IPS DF 6.9 (cell line): ENCODE data around the gene EYA2.
"Not testable (repeated sequence)": the region's sequence is repeated elsewhere in the genome, so short reads cannot be mapped to it uniquely, and the experiment has no call there.

Experiments used
- DNase-seq: peaks from one replicate; pipeline ENCODE4 v3.0.0-alpha.2; 2013; ENCODE audit warnings: low read depth, low spot score
- H3K27ac ChIP-seq: one replicate; pipeline ENCODE4 v1.5.1; 2013; ENCODE audit warnings: low read length, control low read depth
- H3K27me3 ChIP-seq: 2 replicates; pipeline ENCODE4 v1.6.1; 2013; ENCODE audit warnings: mild to moderate bottlenecking, low read length; ENCODE audit not compliant: control insufficient read depth, insufficient read depth
- H3K36me3 ChIP-seq: 2 replicates; pipeline ENCODE4 v1.6.1; 2013; ENCODE audit warnings: low read length; ENCODE audit not compliant: control insufficient read depth, insufficient read depth
- H3K4me1 ChIP-seq: 2 replicates; pipeline ENCODE4 v1.6.1; 2013; ENCODE audit warnings: low read length; ENCODE audit not compliant: control insufficient read depth, insufficient read depth
- H3K4me3 ChIP-seq: 2 replicates; pipeline ENCODE4 v1.5.1; 2013; ENCODE audit warnings: mild to moderate bottlenecking, low read length
- H3K9me3 ChIP-seq: 2 replicates; pipeline ENCODE4 v1.6.1; 2013; ENCODE audit warnings: low read length, inconsistent platforms; ENCODE audit not compliant: control insufficient read depth, insufficient read depth
- WGBS: extraction: QIAGEN DNeasy Blood & Tissue Kit; methylation state at CpG from one replicate; pipeline ENCODE4 v1.1.7; 2013; ENCODE audit warnings: mixed read lengths, missing lambda C conversion rate; ENCODE audit not compliant: insufficient read length, insufficient coverage; 5-methylcytosine and 5-hydroxymethylcytosine counted together

The EYA2 gene

DNA sequence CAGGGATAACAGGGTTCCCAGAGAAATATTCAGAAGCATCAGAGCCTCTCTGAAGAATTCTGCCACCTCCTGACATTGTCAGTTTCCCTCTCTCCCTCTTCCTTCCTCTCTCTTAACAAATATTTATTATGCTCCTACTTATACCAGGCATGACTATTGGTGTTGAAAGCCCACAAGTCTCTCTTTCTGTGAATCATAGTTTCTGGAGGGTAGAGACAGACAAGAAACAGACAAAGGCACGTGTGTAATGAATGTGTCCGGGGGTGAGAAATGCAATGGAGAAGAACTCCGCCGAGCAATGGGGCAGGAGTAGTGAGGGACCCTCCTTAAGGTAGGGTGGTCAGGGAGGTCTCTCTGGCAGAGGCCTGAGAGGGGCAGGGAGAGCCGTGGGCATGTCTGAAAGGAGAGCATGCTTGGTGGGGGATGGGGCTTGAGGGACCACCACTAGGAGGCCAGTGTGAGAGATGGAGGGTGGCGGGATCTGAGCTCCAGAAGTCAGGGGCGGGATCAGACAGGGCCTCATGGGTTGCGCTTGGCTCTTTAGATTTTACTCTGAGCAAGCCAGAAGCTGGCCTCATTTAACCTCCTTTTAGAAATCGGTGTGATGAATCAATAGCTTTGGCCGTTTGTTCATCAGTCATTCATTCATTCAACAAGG lies 57.3 kb downstream of the EYA2 start:
- H3K36me3 ChIP-seq = no peaks in the 10 kb centered on the region
- H3K4me1 ChIP-seq = no peaks in the 10 kb centered on the region
- no peak overlapping the region for H3K27ac ChIP-seq
- no peak for DNase-seq
- no CpG with 5 or more reads among the region's 10 CpGs for WGBS
- H3K9me3 ChIP-seq = no peaks in the 10 kb centered on the region
- no peak overlapping the region for H3K4me3 ChIP-seq
- H3K27me3 ChIP-seq = no peaks in the 10 kb centered on the region

DNA sequence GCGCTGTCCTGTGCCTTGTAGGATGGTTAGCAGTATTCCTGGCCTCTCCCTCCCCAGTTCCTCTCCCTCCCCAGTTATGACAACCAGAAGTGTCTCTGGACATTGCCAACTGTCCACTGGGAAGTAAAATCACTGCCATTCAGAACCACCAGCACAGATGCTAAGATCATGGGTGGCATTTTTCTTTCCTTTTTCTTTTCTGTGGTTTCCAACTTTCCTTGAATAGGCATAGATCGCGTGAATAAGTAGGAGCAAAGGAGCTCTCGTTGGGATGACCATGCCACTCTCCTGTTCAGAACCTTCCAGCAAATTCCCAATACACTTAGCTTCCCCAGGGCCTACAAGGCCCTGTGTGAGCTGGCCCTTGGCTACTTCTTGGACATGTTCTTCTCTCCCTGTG lies 59.0 kb downstream of the EYA2 start:
- WGBS = no CpG with 5 or more reads among the region's 4 CpGs
- no peak overlapping the region for H3K27ac ChIP-seq
- no peaks in the 10 kb centered on the region for H3K36me3 ChIP-seq

DNA sequence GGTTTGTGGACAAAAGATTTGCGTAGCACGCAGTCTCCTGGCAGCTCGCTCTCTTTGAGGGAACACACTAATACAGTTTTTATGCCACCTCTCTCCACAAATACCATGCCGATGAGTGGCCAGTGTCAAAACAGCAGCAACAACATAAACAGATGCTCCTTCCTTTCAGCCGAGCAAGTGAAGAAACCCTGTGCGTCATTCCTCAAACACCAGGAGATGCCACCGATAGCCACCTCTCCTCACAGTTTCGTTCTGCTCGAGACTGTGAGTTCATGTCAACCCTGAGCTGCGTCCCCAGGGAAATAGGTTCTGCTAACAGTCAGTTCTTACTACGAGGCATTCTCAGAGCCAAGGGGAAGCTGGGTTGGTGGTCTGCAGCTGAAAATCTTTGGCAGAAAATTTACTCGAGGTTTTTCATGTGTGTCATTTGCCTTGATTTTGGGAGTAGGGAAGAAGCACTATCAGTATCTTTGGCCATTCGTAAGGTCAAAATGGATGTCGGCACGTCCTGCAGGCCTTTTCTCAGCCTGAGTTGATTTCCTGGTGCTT lies 59.9 kb downstream of the EYA2 start:
- H3K9me3 ChIP-seq = no peaks in the 10 kb centered on the region
- H3K27me3 ChIP-seq = no peaks in the 10 kb centered on the region
- no peak overlapping the region for H3K27ac ChIP-seq
- H3K36me3 ChIP-seq = no peaks in the 10 kb centered on the region
- no peak overlapping the region for H3K4me3 ChIP-seq
- no peak for DNase-seq
- H3K4me1 ChIP-seq = no peaks in the 10 kb centered on the region
- no CpG with 5 or more reads among the region's 15 CpGs for WGBS

More for the DNA sequence above, 59.0 kb downstream of the EYA2 start:
- DNase-seq = no peak
- no peaks in the 10 kb centered on the region for H3K4me1 ChIP-seq
- H3K9me3 ChIP-seq = no peaks in the 10 kb centered on the region
- no peak overlapping the region for H3K4me3 ChIP-seq
- H3K27me3 ChIP-seq = no peaks in the 10 kb centered on the region

DNA sequence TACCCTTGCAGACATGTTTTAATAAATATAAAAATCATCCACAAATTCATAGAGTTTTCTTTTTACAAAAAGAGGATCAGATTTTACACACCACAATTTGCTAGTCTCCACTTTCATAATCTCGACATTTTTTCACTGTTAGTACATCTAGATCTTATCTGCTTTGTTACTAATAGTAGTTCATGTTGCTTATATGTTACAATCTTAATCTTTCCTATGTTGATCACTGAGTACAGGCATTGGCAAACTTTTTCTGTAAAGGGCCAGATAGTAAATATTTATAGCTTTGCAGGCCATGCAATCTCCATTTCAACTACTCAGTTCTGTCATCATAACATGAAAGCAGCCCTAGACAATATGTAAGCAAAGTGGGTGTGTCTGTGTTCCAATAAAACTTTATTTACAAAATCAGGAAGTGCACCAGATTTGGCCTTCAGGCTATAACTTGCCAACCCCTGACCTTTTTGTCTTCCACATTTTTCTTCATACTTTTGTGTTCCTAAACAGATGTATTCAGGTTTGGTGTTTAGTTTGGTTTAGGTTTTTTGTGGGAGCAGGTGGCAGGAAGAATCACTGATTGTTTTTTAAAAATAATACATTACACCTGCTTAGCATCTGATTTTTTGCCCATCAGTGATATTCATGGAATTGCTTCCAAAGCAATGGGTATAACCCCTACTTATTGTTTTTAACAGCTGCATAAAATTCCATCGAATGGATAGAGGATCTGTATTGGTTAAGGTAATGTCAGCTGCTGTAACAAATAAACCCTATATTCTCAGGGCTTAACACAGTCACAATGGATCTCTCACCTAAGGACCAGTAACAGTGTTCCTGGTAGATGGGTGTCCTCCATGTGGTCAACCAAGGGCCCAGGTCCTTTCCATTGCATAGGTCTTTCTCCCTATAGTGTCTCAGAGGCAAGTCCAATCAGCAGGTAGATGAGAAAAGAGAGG lies 61.2 kb downstream of the EYA2 start:
- no peak for DNase-seq
- WGBS = no CpG with 5 or more reads among the region's 2 CpGs
- Histone ChIP-seq H3K4me1 (no peaks in the 10 kb centered on the region), H3K9me3 (no peaks in the 10 kb centered on the region), H3K27ac (no peak overlapping the region), H3K27me3 (no peaks in the 10 kb centered on the region), H3K4me3 (no peak overlapping the region), H3K36me3 (no peaks in the 10 kb centered on the region)

DNA sequence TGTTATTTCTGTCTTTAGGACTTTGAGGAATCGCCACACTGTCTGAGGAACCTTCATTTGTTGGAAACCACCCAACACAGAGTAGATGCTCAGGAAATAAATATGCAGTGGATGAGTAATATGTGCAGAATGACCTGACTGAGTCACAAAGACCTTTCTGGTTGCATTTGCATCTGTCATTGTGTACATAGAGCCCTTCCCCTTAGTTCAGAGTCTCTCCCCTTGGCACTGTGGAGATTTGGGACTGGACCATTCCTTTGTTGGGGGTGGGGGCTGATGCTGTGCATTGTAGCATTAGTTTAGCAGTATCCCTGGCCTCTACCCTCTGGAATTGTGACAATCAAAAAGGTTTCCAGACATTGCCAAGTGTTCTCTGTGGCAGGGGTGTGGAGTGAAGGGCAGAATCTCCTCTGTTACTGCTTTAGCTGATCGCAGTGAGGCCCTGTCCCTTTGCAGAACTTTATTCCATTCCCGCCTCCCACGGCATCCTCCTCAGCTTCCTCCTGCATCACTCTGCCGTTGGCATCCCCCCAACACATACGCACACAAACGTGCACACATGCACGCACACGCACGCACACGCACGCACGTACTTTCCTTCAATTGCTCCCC lies 64.5 kb downstream of the EYA2 start:
- Histone ChIP-seq H3K27ac (no peak overlapping the region), H3K4me3 (no peak overlapping the region), H3K4me1 (no peaks in the 10 kb centered on the region), H3K36me3 (no peaks in the 10 kb centered on the region), H3K27me3 (no peaks in the 10 kb centered on the region), H3K9me3 (no peaks in the 10 kb centered on the region)
- no CpG with 5 or more reads among the region's 13 CpGs for WGBS
- no peak for DNase-seq

DNA sequence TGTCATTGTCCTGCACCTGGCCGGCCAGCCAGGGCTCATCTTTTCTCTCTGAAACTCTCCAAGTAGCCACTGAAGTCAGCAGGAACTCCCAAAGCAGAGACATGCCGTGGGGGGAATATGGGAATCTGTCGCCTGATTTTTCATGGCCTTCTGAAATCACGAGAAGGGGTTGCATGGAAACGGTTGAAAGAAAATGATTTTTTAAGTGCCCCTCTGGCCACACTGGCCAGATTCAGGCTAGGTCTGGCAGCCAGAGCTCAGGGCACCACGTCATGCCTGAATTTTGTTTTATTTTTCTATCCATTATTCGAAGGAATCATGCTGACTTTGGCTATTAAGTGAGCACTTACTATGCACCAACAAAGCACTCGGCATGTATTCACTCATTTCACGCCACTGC lies 65.2 kb downstream of the EYA2 start:
- no peaks in the 10 kb centered on the region for H3K36me3 ChIP-seq
- no peaks in the 10 kb centered on the region for H3K4me1 ChIP-seq
- no peak overlapping the region for H3K4me3 ChIP-seq
- no peaks in the 10 kb centered on the region for H3K27me3 ChIP-seq
- H3K27ac ChIP-seq = no peak overlapping the region
- no peaks in the 10 kb centered on the region for H3K9me3 ChIP-seq
- no CpG with 5 or more reads among the region's 9 CpGs for WGBS
- DNase-seq = no peak

DNA sequence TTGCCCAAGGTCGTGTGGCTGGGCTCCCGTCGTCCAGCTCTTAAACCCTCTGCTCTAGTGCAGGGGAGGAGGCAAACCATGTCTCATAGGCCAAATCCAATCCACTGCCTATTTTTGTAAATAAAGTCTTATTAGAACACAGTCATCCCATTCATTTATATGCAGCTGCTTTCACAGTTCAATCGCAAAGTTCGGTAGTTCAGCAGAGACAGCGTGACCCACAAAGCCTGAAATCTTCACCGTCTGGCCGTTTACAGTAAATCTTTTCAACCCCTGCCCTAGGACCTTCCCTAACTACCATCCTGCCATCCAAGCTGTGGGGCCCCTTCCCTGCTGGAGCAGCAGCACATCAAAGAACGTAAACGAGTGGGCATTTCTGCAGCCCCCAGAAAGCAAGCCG lies 65.9 kb downstream of the EYA2 start:
- Histone ChIP-seq H3K9me3 (no peaks in the 10 kb centered on the region), H3K4me1 (0 out of 2 replicates have a peak, but pooled peaks cover 1% of the 10 kb centered on the region), H3K27me3 (no peaks in the 10 kb centered on the region), H3K36me3 (no peaks in the 10 kb centered on the region), H3K4me3 (no peak overlapping the region), H3K27ac (no peak overlapping the region)
- WGBS = no CpG with 5 or more reads among the region's 11 CpGs
- DNase-seq = no peak

DNA sequence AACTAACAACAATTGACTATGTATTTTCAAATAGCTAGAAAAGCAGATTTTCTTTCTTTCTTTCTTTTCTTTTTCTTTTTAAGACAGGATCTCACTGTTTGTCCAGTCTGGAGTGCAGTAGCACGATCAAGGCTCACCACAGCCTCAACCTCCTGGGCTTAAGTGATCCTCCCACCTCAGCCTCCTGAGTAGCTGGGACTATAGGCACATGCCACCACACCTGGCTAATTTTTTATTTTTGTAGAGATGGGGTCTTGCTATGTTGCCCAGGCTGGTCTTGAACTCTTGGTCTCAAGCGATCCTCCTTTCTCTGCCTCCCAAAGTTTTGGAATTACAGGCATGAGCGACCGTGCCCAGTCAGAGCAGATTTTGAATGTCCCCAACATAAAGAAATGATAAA lies 67.3 kb downstream of the EYA2 start:
- H3K9me3 ChIP-seq, H3K27me3 ChIP-seq, DNase-seq, H3K36me3 ChIP-seq, H3K4me3 ChIP-seq, H3K4me1 ChIP-seq, H3K27ac ChIP-seq: not testable (repeated sequence)
- no CpG with 5 or more reads among the region's 4 CpGs for WGBS

DNA sequence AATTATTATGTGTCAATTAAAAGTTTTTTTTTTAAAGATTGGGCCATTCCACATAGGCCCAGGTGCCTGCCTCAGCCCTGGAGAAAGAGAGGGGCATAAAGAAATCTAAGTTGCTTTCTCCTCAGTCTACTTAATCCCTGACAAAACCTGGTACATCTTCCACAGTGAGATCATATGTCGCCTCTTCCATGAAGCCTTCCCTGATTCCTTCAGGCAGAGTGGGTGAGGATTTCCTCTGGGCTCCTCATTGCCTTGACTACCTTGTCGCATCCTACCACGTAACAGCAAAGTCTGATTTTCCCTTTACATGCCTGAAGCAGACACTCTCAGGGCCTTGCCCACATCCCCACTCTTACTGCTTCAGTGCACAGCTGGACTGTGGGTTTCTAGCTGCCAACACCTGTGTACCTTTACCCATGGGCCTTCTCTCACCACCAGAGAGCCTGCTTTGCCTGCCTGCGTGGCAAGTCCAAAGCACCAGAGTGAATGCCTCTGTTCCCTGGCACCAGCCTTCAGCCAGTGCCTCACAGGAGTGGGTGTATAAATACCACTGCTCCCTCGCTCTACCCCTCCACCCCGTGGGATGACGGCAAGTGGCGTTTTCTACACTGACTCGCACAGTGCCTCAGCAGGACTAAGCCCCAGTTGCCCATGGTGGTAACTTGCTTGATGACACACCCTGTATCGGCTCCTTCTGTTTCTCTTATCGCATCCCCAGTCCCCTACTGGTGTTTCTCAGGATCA lies 68.0 kb downstream of the EYA2 start:
- H3K27ac ChIP-seq = no peak overlapping the region

DNA sequence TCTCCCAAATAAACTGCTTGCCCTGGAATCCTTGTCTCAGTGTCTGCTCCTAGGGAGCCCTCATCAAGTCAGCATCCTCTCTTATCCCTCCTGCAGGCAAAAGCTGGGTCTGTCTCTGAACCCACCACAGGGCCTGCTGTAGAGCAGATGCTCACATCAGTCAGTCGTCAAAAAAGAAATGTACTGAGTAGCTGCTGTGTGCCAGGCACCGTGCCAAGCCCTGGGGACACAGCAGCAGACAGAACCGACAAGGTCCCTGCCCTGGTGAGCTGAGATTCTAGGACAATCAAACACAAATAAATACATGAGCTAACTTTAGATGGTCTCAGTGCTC lies 68.5 kb downstream of the EYA2 start:
- Histone ChIP-seq H3K36me3 (no peaks in the 10 kb centered on the region), H3K4me1 (0 out of 2 replicates have a peak, but pooled peaks cover 2% of the 10 kb centered on the region), H3K27me3 (no peaks in the 10 kb centered on the region), H3K27ac (no peak overlapping the region), H3K9me3 (no peaks in the 10 kb centered on the region), H3K4me3 (no peak overlapping the region)
- no CpG with 5 or more reads among the region's 3 CpGs for WGBS
- no peak for DNase-seq

More for the DNA sequence above, 68.0 kb downstream of the EYA2 start:
- Histone ChIP-seq H3K4me1 (0 out of 2 replicates have a peak, but pooled peaks cover 2% of the 10 kb centered on the region), H3K9me3 (no peaks in the 10 kb centered on the region), H3K36me3 (no peaks in the 10 kb centered on the region), H3K4me3 (no peak overlapping the region), H3K27me3 (no peaks in the 10 kb centered on the region)
- WGBS = no CpG with 5 or more reads among the region's 11 CpGs
- no peak for DNase-seq
